DND-41 (cell line): ENCODE results near the gene SLC8A2.

ENCODE experiments used
- EZH2 ChIP-seq: IDR thresholded peaks from 3 replicates; pipeline ENCODE4 v1.6.1; 2012; ENCODE audit warnings: borderline replicate concordance, low read depth, mild to moderate bottlenecking, moderate library complexity, low read length, inconsistent platforms; ENCODE audit not compliant: severe bottlenecking
- TF ChIP-seq, protein P1 (sequence below): IDR thresholded peaks from 2 replicates; pipeline ENCODE4 v1.5.1; 2012; ENCODE audit warnings: borderline replicate concordance, low read length, moderate library complexity, mild to moderate bottlenecking; ENCODE audit not compliant: poor library complexity, severe bottlenecking; ENCODE audit errors: extremely low read depth

DNA sequence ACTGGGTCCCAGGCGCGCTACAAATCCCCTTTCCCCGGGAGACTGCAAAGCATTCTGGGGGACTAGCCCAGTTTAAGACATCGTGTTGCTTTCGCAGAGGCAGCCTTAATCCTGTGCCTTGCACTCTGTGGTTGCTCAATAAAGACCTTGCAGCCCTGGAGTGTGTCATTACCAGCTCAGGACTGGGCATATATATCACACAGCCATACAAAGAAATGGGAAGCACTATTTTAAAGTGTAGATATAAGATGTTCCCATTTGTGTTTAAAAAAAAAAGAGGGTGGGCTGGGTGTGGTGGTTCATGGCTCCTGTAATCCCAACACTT, 32.1 kb upstream of the SLC8A2 start:
- TF ChIP-seq, protein P1, sequence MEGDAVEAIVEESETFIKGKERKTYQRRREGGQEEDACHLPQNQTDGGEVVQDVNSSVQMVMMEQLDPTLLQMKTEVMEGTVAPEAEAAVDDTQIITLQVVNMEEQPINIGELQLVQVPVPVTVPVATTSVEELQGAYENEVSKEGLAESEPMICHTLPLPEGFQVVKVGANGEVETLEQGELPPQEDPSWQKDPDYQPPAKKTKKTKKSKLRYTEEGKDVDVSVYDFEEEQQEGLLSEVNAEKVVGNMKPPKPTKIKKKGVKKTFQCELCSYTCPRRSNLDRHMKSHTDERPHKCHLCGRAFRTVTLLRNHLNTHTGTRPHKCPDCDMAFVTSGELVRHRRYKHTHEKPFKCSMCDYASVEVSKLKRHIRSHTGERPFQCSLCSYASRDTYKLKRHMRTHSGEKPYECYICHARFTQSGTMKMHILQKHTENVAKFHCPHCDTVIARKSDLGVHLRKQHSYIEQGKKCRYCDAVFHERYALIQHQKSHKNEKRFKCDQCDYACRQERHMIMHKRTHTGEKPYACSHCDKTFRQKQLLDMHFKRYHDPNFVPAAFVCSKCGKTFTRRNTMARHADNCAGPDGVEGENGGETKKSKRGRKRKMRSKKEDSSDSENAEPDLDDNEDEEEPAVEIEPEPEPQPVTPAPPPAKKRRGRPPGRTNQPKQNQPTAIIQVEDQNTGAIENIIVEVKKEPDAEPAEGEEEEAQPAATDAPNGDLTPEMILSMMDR: no peak
- TF ChIP-seq EZH2: no peak
